Suprapubic skin (tissue), 4 donors: Measurements from ENCODE around the gene MIPEP. TPM values are rescaled to one million over a fixed set of nuclear protein-coding genes. Genes with fewer than 3 reads are reported as not detected.
A peak's percentile ranks its signal among the peaks of the same experiment; 100 is the strongest.

ENCODE experiments used
- DNase-seq, 2 donors: peaks; one replicate each; pipeline ENCODE4 v3.0.0-alpha.2; 2019; ENCODE audit warnings: low spot score in 2 of 2
- H3K27ac ChIP-seq: fragments of 200-600 bp; sonication (generic); one replicate; pipeline ENCODE4 v1.5.1; 2019
- H3K27me3 ChIP-seq: fragments of 200-600 bp; sonication (generic); one replicate; pipeline ENCODE4 v1.5.1; 2019
- H3K36me3 ChIP-seq: fragments of 200-600 bp; sonication (generic); one replicate; pipeline ENCODE4 v1.5.1; 2019
- H3K4me1 ChIP-seq: fragments of 200-600 bp; sonication (generic); one replicate; pipeline ENCODE4 v1.5.1; 2019
- H3K4me3 ChIP-seq: fragments of 200-600 bp; sonication (generic); one replicate; pipeline ENCODE4 v1.5.1; 2019; ENCODE audit warnings: mild to moderate bottlenecking
- H3K9me3 ChIP-seq: fragments of 200-600 bp; sonication (generic); one replicate; pipeline ENCODE4 v1.5.1; 2019
- CTCF ChIP-seq, 2 donors: fragments of 200-600 bp in 1 of 2; fragments of 450-650 bp in 1 of 2; sonication (generic) in 1 of 2; IDR thresholded peaks; one replicate each; pipeline ENCODE4 v1.5.1; 2016 to 2019; ENCODE audit warnings: antibody characterized with exemption in 2 of 2, mild to moderate bottlenecking in 1 of 2, moderate library complexity in 1 of 2
- EP300 ChIP-seq: sonication (generic); formaldehyde crosslinking; IDR thresholded peaks from one replicate; pipeline ENCODE4 v1.6.1; 2017; ENCODE audit warnings: antibody characterized with exemption
- POLR2A ChIP-seq, 2 donors: fragments of 450-650 bp; IDR thresholded peaks; one replicate each; pipeline ENCODE4 v1.6.1; 2017; ENCODE audit warnings: antibody characterized with exemption in 2 of 2, mild to moderate bottlenecking in 2 of 2, moderate library complexity in 2 of 2
- POLR2AphosphoS5 ChIP-seq, 3 donors: sonication (generic); formaldehyde crosslinking; IDR thresholded peaks; one replicate each; pipeline ENCODE4 v1.6.1; 2017; ENCODE audit warnings: antibody characterized with exemption in 3 of 3
- WGBS: methylation state at CpG from one replicate; pipeline ENCODE4 v1.1.5; 2018; 5-methylcytosine and 5-hydroxymethylcytosine counted together
- total RNA-seq, 4 donors: library from RNA; depleted of rRNA; stranded (reverse); fragments of >200 nt; gene quantifications; one replicate each; pipeline ENCODE4 v1.1.0, GENCODE V29; 2016

The MIPEP gene
- total RNA-seq, 4 donors from 2014 or later = 26.3 to 51.4 (median 37.6) TPM

GRCh38 chr13:23776698-23777574 is 112.3 kb downstream of the MIPEP start:
- peaks cover under 1% of the 10 kb centered on the region for H3K4me1 ChIP-seq
- no peak overlapping the region for H3K4me3 ChIP-seq
- no peak for DNase-seq
- no peaks in the 10 kb centered on the region for H3K9me3 ChIP-seq
- H3K27ac ChIP-seq = no peak overlapping the region
- 88% methylated on average over 3 of the region's 3 CpGs for WGBS
- H3K27me3 ChIP-seq = no peaks in the 10 kb centered on the region
- no peaks in the 10 kb centered on the region for H3K36me3 ChIP-seq
- TF ChIP-seq POLR2AphosphoS5 (IDR thresholded peaks at IDR 0.05) (no peak), POLR2A (IDR thresholded peaks at IDR 0.05) (no peak), EP300 (no peak), CTCF (IDR thresholded peaks at IDR 0.05) (no peak)

DNA sequence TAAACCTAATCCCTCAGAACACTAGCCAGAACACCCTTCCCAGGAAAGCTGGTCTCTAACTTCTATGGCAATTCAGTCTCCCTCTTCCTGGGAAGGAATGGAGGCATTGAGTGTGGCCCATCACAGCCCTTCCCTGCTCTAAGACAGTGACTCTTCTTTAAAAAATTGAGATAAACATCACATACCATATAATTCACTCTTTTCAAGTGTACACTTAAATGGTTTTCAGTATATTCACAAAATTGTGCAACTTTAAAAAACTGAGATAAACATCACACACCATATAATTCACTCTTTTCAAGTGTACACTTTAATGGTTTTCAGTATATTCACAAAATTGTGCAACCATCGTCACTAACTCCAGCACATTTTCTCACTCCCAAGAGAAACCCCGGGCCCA is 116.5 kb downstream of the MIPEP start:
- H3K4me1 ChIP-seq = peaks cover 12% of the 10 kb centered on the region
- DNase-seq = no peak

DNA sequence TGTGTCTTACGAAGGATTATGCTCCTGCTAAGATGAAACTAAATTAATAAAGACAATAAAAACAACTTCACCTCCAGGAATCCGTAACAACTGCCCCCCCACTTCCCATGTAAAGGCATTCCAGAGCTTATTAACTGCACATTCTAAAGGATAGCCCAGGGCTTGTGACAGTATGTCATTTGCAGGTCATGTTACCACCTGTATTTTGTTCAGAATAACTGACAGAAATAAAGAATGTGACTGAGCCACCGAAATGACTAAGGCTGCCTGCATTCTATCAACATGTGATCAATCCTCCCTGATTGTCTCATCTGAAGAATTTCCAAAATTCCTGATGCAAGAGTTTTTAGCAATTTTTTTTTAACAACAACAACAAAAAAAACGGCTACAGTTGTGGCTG is 117.2 kb downstream of the MIPEP start:
- 32% methylated on average over 4 of the region's 4 CpGs for WGBS
- no peak for DNase-seq
- Histone ChIP-seq H3K27me3 (no peaks in the 10 kb centered on the region), H3K9me3 (no peaks in the 10 kb centered on the region), H3K36me3 (no peaks in the 10 kb centered on the region), H3K4me3 (no peak overlapping the region), H3K4me1 (peaks cover 12% of the 10 kb centered on the region), H3K27ac (peak overlapping the region; percentile 2)
- no peak for TF ChIP-seq POLR2AphosphoS5 (IDR thresholded peaks at IDR 0.05)
- TF ChIP-seq POLR2A (IDR thresholded peaks at IDR 0.05) = no peak
- TF ChIP-seq EP300 = no peak
- TF ChIP-seq CTCF (IDR thresholded peaks at IDR 0.05) = no peak

More for the DNA sequence above, 116.5 kb downstream of the MIPEP start:
- Histone ChIP-seq H3K27me3 (no peaks in the 10 kb centered on the region), H3K27ac (peak overlapping the region; percentile 27), H3K4me3 (no peak overlapping the region), H3K9me3 (no peaks in the 10 kb centered on the region), H3K36me3 (no peaks in the 10 kb centered on the region)
- 44% methylated on average over 2 of the region's 2 CpGs for WGBS
- TF ChIP-seq POLR2AphosphoS5 (IDR thresholded peaks at IDR 0.05) (no peak), CTCF (IDR thresholded peaks at IDR 0.05) (no peak), POLR2A (IDR thresholded peaks at IDR 0.05) (no peak), EP300 (no peak)

- Histone ChIP-seq H3K27ac (peak overlapping the region; percentile 2), H3K27me3 (no peaks in the 10 kb centered on the region), H3K4me3 (no peak overlapping the region), H3K4me1 (peaks cover 12% of the 10 kb centered on the region), H3K36me3 (no peaks in the 10 kb centered on the region), H3K9me3 (no peaks in the 10 kb centered on the region)
- WGBS = 35% methylated on average over 2 of the region's 2 CpGs
- DNase-seq = no peak
- TF ChIP-seq POLR2A (IDR thresholded peaks at IDR 0.05) (no peak), EP300 (no peak), POLR2AphosphoS5 (IDR thresholded peaks at IDR 0.05) (no peak), CTCF (IDR thresholded peaks at IDR 0.05) (no peak)
Observed at GRCh38 chr13:23771552-23771951, 117.6 kb downstream of the MIPEP start.

DNA sequence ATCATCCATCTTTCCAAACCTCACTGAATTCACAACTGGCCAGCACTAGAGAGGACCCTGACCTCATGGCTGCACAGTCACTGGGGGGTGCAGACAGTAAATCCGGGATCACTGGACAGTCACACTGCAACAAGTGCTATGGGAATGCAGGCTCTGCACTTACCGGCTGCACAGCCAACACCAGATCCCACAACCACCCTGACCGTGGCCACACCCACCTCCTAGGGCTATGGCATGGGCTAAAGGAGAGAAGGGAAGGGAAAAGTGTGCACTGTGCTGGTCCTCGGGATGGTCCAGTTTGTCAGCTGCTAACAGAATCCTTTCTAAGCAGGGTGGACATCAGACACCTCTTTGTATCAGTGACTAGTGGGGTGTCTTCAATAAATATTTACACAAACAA is 118.2 kb downstream of the MIPEP start:
- Histone ChIP-seq H3K4me1 (peaks cover 12% of the 10 kb centered on the region), H3K9me3 (no peaks in the 10 kb centered on the region), H3K27ac (no peak overlapping the region), H3K27me3 (no peaks in the 10 kb centered on the region), H3K4me3 (no peak overlapping the region), H3K36me3 (no peaks in the 10 kb centered on the region)
- no peak for DNase-seq
- no peak for TF ChIP-seq POLR2AphosphoS5 (IDR thresholded peaks at IDR 0.05)
- TF ChIP-seq EP300 = no peak
- TF ChIP-seq POLR2A (IDR thresholded peaks at IDR 0.05) = no peak
- TF ChIP-seq CTCF (IDR thresholded peaks at IDR 0.05) = no peak
- WGBS = 69% methylated on average over 4 of the region's 4 CpGs
